ENCODE measurements around the gene HPS4.

The HPS4 gene

DNA sequence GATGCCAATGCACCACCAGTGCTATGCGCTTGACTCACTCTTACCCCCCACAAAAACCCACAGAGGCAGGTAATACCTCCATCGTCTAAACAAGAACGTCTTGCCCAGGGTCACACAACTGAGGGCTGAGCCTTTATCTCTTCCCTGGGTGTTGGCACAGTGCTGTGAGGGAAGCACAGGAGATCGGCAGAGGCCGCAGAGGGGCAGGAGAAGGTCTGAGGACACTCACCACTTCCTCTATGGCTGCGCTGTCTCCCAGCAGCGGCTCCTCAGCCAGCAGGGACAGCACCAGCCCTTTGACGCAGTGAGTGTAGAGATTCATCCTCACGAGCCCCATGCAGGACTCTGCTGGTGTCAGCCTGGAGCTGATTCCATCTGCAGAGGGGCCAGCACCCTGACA lies 19.9 kb downstream of the HPS4 start:
- Histone ChIP-seq H3K4me1 (ENCODE audit: insufficient read depth, low read length) (0 out of 2 replicates have a peak, but pooled peaks cover 2% of the 10 kb centered on the region), H3K4me3 (ENCODE audit: low read depth in 1 of 2, low read length in 2 of 2) (no peak overlapping the region), H3K9me3 (ENCODE audit: insufficient read depth, low read length, severe bottlenecking) (no peaks in the 10 kb centered on the region), H2AFZ (ENCODE audit: low read depth, low read length) (no peak overlapping the region), H3K4me2 (ENCODE audit: insufficient read depth, low read length) (no peak overlapping the region), H3K27ac (ENCODE audit: low read length) (no peak overlapping the region), H3K36me3 (ENCODE audit: insufficient read depth, low read length) (peaks cover 96% of the 10 kb centered on the region), H3K27me3 (ENCODE audit: insufficient read depth, low read length, poor library complexity) (no peaks in the 10 kb centered on the region), H3K9ac (ENCODE audit: low read depth, low read length) (no peak overlapping the region), H3K79me2 (ENCODE audit: insufficient read depth, low read length) (peaks cover 37% of the 10 kb centered on the region), H4K20me1 (ENCODE audit: insufficient read depth, low read length) (peaks cover 26% of the 10 kb centered on the region)
- TF ChIP-seq EZH2 (IDR thresholded peaks at IDR 0.05; ENCODE audit: borderline replicate concordance, low read depth, low read length, severe bottlenecking): no peak
- TF ChIP-seq, protein P1, sequence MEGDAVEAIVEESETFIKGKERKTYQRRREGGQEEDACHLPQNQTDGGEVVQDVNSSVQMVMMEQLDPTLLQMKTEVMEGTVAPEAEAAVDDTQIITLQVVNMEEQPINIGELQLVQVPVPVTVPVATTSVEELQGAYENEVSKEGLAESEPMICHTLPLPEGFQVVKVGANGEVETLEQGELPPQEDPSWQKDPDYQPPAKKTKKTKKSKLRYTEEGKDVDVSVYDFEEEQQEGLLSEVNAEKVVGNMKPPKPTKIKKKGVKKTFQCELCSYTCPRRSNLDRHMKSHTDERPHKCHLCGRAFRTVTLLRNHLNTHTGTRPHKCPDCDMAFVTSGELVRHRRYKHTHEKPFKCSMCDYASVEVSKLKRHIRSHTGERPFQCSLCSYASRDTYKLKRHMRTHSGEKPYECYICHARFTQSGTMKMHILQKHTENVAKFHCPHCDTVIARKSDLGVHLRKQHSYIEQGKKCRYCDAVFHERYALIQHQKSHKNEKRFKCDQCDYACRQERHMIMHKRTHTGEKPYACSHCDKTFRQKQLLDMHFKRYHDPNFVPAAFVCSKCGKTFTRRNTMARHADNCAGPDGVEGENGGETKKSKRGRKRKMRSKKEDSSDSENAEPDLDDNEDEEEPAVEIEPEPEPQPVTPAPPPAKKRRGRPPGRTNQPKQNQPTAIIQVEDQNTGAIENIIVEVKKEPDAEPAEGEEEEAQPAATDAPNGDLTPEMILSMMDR (IDR thresholded peaks at IDR 0.05; ENCODE audit: borderline replicate concordance, extremely low read depth, low read length, poor library complexity, severe bottlenecking): no peak
- DNase-seq (no peak), ATAC-seq (ENCODE audit: insufficient read depth, low read depth) (no peak)

DNA sequence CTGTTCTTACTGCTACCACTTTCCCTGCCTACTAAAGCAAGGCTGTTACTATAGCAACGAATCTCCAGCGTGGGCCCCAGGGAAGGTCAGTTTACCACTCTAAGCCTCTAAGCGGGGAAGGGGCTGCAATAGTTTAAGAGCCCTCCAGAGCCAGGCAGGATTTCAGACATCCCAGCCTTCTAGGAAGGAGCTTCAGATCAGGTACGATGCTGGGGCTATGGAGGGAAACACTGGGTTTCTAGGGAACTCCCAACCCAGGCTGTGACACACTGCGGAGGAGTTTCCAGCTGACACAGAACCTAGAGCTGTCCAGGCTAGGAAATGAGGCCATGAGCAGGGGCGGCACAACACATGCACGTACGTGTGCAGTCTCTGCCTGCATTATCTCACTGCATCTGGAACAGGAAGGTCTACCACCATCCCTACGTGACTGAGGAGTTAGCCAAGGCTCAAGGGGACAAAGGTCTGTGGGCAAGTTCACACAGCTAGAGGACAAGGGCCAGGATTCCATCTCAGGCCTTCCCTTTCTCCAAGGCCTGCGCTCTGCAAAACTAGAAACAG lies 20.4 kb downstream of the HPS4 start:
- no peak overlapping the region for H3K9ac ChIP-seq (ENCODE audit: low read depth, low read length)
- TF ChIP-seq, protein P1 (IDR thresholded peaks at IDR 0.05; ENCODE audit: borderline replicate concordance, extremely low read depth, low read length, poor library complexity, severe bottlenecking): no peak
- no peak for TF ChIP-seq EZH2 (IDR thresholded peaks at IDR 0.05; ENCODE audit: borderline replicate concordance, low read depth, low read length, severe bottlenecking)
- no peak overlapping the region for H3K27ac ChIP-seq (ENCODE audit: low read length)
- DNase-seq: no peak
- no peak for ATAC-seq (ENCODE audit: insufficient read depth, low read depth)
- no peaks in the 10 kb centered on the region for H3K9me3 ChIP-seq (ENCODE audit: insufficient read depth, low read length, severe bottlenecking)
- 0 out of 2 replicates have a peak, but pooled peaks cover 2% of the 10 kb centered on the region for H3K4me1 ChIP-seq (ENCODE audit: insufficient read depth, low read length)
- H2AFZ ChIP-seq (ENCODE audit: low read depth, low read length): no peak overlapping the region
- H3K4me3 ChIP-seq (ENCODE audit: low read depth in 1 of 2, low read length in 2 of 2): no peak overlapping the region
- H4K20me1 ChIP-seq (ENCODE audit: insufficient read depth, low read length): peaks cover 30% of the 10 kb centered on the region
- H3K27me3 ChIP-seq (ENCODE audit: insufficient read depth, low read length, poor library complexity): no peaks in the 10 kb centered on the region
- peaks cover 40% of the 10 kb centered on the region for H3K79me2 ChIP-seq (ENCODE audit: insufficient read depth, low read length)
- no peak overlapping the region for H3K4me2 ChIP-seq (ENCODE audit: insufficient read depth, low read length)
- H3K36me3 ChIP-seq (ENCODE audit: insufficient read depth, low read length): peaks cover 96% of the 10 kb centered on the region

DNA sequence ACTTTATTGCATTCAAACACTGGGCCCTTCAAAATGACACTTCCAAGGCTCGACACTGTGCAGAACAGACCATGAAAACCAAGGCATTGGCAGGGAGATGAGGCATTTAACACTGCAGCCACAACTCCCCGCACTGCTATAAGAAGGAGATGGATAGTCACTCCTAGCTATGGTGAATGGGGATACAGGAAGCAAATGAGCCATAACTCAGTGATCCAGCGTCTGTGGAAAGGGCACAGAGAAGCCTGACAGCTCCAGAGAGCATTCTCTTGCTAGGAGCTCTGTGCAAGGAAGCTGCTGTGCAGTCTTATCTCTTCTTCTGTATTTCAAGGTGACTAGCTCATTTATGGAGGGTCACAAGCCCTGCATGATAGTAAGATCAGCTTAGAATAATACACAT lies 20.9 kb downstream of the HPS4 start:
- Histone ChIP-seq H3K79me2 (ENCODE audit: insufficient read depth, low read length) (peaks cover 40% of the 10 kb centered on the region), H3K4me1 (ENCODE audit: insufficient read depth, low read length) (0 out of 2 replicates have a peak, but pooled peaks cover 2% of the 10 kb centered on the region), H3K27me3 (ENCODE audit: insufficient read depth, low read length, poor library complexity) (no peaks in the 10 kb centered on the region), H3K4me3 (ENCODE audit: low read depth in 1 of 2, low read length in 2 of 2) (no peak overlapping the region), H3K4me2 (ENCODE audit: insufficient read depth, low read length) (no peak overlapping the region), H3K27ac (ENCODE audit: low read length) (no peak overlapping the region), H3K9ac (ENCODE audit: low read depth, low read length) (no peak overlapping the region), H4K20me1 (ENCODE audit: insufficient read depth, low read length) (peaks cover 30% of the 10 kb centered on the region), H3K9me3 (ENCODE audit: insufficient read depth, low read length, severe bottlenecking) (no peaks in the 10 kb centered on the region), H2AFZ (ENCODE audit: low read depth, low read length) (no peak overlapping the region), H3K36me3 (ENCODE audit: insufficient read depth, low read length) (peaks cover 98% of the 10 kb centered on the region)
- DNase-seq: no peak
- TF ChIP-seq, protein P1 (IDR thresholded peaks at IDR 0.05; ENCODE audit: borderline replicate concordance, extremely low read depth, low read length, poor library complexity, severe bottlenecking): no peak
- no peak for TF ChIP-seq EZH2 (IDR thresholded peaks at IDR 0.05; ENCODE audit: borderline replicate concordance, low read depth, low read length, severe bottlenecking)
- ATAC-seq (ENCODE audit: insufficient read depth, low read depth): no peak
